GM10266 (cell line): Measurements from ENCODE around the gene INPP5A.
A peak's percentile ranks its signal among the peaks of the same experiment; 100 is the strongest.

Experiments
- DNase-seq: peaks from one replicate; pipeline ENCODE4 v3.0.0; 2012; ENCODE audit errors: extremely low spot score
- TF ChIP-seq, protein P1 (sequence below): IDR thresholded peaks from 2 replicates; pipeline ENCODE4 v1.5.1; 2012; ENCODE audit warnings: mild to moderate bottlenecking, low read depth; ENCODE audit not compliant: control insufficient read depth, insufficient read depth; ENCODE audit errors: missing control alignments

The INPP5A gene

DNA sequence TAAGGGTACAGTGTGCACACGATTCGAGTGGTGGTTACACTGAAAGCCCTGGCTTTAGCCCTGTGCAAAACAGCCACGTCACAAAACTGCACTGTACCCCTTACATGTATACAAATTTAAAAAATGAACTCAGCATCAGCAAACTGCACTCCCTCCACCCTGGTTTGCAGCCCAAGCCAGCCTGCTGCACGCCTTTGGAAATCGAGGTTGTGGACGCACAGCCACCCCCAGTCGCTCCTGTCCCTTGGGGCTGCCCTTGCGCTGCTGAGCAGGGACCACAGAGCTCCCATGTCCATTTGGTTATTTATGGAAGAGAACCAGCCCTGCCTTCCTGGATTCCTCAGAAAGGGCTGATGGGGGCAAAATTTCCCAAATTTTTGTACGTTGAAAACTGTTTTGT lies 98.8 kb downstream of the INPP5A start:
- no peak for DNase-seq
- TF ChIP-seq, protein P1, sequence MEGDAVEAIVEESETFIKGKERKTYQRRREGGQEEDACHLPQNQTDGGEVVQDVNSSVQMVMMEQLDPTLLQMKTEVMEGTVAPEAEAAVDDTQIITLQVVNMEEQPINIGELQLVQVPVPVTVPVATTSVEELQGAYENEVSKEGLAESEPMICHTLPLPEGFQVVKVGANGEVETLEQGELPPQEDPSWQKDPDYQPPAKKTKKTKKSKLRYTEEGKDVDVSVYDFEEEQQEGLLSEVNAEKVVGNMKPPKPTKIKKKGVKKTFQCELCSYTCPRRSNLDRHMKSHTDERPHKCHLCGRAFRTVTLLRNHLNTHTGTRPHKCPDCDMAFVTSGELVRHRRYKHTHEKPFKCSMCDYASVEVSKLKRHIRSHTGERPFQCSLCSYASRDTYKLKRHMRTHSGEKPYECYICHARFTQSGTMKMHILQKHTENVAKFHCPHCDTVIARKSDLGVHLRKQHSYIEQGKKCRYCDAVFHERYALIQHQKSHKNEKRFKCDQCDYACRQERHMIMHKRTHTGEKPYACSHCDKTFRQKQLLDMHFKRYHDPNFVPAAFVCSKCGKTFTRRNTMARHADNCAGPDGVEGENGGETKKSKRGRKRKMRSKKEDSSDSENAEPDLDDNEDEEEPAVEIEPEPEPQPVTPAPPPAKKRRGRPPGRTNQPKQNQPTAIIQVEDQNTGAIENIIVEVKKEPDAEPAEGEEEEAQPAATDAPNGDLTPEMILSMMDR: no peak

DNA sequence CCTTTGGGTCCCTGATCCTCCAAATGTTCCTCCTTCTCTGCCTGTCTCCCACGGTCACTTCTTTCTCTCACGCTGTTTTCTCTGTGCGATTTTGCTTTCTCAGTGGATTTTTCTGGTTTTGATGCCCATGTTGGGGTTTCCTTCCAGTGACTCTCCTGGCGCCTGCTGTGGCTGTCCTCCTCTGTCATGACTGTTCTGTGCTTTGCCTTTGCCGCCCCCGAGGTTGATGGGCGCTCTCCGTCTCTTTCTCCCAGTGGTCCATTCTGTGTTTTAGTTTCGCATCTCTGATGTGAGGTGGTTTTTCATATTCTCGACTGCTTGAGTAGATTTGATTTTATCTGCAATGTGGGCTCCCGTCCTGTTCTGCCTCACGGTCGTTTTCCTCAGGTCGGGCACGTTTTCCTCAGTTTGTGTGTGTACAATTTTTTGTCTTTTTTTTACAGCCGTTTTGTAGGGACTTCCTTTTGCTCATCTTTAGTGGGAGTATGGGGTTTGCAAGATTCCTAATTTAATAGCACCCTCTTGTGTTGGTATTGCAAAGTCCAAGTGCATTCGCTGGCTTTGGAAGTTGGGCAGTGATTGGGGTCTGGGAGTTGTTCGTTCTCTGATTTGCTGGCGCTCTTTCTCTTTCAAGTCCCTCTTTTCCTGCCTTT lies 100.0 kb downstream of the INPP5A start:
- DNase-seq: peak; percentile 88
- TF ChIP-seq, protein P1: peak; percentile 75

DNA sequence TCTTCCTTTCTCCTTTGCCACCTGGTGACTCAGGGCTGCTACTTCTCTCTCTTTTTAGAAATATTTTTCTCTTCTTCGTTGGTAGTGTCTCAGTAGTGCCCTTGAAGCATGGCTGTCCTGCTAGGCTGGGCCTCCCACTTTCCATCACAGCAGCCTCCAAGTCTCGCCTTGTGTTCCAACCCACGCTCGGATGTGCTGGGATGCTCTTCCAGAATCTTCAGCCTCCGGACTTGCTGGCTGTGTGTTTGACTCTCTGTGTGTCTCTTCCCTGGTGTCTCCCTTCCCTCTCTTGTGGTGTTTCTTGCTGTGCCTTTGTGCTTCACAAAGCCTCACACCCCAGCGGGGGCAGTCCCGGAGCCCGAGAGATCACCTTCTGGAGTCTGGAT lies 100.5 kb downstream of the INPP5A start:
- TF ChIP-seq, protein P1: no peak
- no peak for DNase-seq

DNA sequence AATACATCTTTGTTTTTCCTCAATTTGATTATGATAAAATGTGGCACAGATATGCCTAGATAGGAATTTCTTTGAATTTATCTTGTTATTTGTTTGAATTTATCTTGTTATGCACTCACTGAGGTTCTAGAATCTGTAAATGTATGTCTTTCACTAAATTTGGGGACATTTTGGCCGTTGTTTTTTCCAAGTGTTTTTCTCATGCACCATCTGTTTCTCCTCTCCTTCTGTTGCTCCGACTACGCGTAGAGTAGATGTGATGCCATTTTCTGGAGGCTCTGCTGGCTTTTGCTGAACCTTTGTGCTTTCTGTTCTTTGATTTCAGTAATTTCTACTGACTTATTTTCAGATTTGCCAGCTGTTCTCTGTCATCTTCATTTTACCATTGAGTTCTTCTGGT lies 101.9 kb downstream of the INPP5A start:
- TF ChIP-seq, protein P1: no peak
- DNase-seq: no peak

DNA sequence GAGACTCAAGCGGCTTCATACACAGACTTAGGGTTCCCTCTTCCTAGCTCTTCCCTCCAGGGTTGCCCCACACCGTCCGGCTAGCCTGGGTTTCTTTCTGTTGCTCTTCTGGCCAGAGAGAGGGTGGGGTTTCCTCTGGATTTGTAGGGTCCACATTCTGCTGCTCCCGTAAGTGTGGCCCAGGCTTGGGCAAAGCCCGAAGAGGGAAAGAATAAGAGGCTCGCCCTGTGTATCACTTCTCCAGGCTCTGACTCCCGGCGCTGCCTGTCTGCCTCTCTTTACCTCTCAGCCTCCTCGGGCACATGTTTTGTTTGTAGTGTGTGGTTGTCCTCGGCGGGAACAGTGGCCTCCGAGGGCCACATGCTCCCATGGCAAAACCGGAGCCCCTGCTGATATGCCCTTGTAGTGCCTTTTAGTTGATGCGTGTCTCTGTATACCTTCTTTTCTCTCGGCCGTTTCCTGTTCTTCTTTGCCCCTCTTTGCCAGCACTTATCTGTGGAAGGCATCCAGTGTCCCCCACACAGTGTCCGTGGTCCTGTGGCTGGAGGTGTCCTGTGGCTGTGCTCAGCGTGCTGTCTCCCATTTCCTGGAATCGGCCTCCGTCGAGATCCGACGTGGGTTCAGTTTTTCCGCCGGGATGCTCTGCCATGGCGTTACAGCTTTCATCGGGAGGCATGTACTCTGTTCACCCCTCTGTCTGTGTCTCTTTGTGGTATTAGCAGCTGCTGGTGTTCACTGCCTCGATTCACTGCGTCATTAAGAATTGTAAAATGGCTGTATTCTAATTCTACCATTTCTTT lies 102.9 kb downstream of the INPP5A start:
- TF ChIP-seq, protein P1: no peak
- DNase-seq: no peak

DNA sequence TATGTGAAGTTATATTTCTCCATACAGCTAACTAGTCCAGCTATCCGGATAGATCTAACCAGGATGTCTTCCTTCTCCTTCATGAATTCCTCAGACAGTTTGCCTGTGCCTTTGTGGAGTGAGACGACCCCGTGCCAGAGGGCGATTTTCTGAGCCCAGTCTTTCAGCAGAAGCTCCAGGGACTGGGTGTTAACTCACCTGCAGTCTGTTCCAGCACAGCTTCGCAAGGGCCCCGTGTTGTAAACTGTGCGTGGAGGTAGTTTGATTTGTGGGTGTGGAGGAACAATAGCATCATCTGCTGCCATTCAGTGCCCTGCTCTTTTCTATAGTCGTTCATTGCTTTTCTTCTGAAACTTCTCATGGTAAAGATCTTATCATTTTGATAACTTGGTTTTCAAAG lies 103.8 kb downstream of the INPP5A start:
- DNase-seq: no peak

More for the DNA sequence above, 103.8 kb downstream of the INPP5A start:
- TF ChIP-seq, protein P1: no peak
